Kidney (tissue), 22 donors: Measurements from ENCODE around the gene CTTNBP2. TPM values are rescaled to one million over a fixed set of nuclear protein-coding genes. Genes with fewer than 3 reads are reported as not detected.
A peak's percentile ranks its signal among the peaks of the same experiment; 100 is the strongest.

ENCODE experiments used
- DNase-seq, 5 donors: peaks; one replicate each; pipeline ENCODE4 v3.0.0-alpha.2; 2013 to 2020
- FAIRE-seq: peaks from 2 replicates; lab custom pipeline; 2012; peaks lifted over from hg19 to GRCh38; lab: Jason Lieb, UNC
- H3K27ac ChIP-seq, 2 donors: one replicate each; pipeline ENCODE4 v1.7.0; 2013; ENCODE audit warnings: low read depth in 2 of 2, low read length in 2 of 2, inconsistent platforms in 1 of 2
- H3K27me3 ChIP-seq: one replicate; pipeline ENCODE4 v1.7.1; 2013; ENCODE audit warnings: low read length, inconsistent platforms; ENCODE audit not compliant: control insufficient read depth, insufficient read depth
- H3K36me3 ChIP-seq, 3 donors: one replicate each; pipeline versions ENCODE4 v1.7.0 to v1.7.1; 2013; ENCODE audit warnings: low read length in 3 of 3, control low read depth in 1 of 3, inconsistent platforms in 1 of 3; ENCODE audit not compliant: insufficient read depth in 3 of 3, control insufficient read depth in 2 of 3
- H3K4me1 ChIP-seq, 3 donors: one replicate each; pipeline versions ENCODE4 v1.7.0 to v1.7.1; 2013; ENCODE audit warnings: low read length in 3 of 3, inconsistent platforms in 1 of 3, low read depth in 1 of 3; ENCODE audit not compliant: control insufficient read depth in 2 of 3, insufficient read depth in 2 of 3
- H3K4me3 ChIP-seq, 3 donors: one replicate each; pipeline versions ENCODE4 v1.7.0 to v1.8.1; 2013; ENCODE audit warnings: low read length in 3 of 3, control low read depth in 1 of 3, inconsistent platforms in 1 of 3
- H3K9ac ChIP-seq, 3 donors: one replicate each; pipeline versions ENCODE4 v1.7.0 to v1.7.1; 2013; ENCODE audit warnings: low read length in 3 of 3, control low read depth in 1 of 3, inconsistent platforms in 1 of 3
- H3K9me3 ChIP-seq, 3 donors: one replicate each; pipeline versions ENCODE4 v1.7.0 to v1.7.1; 2013; ENCODE audit warnings: low read length in 3 of 3, control low read depth in 1 of 3, inconsistent platforms in 1 of 3; ENCODE audit not compliant: control insufficient read depth in 2 of 3, insufficient read depth in 1 of 3
- CTCF ChIP-seq: IDR thresholded peaks from 3 replicates; pipeline ENCODE4 v1.5.1; 2012; ENCODE audit warnings: mild to moderate bottlenecking, moderate library complexity, borderline replicate concordance; ENCODE audit not compliant: insufficient read depth; ENCODE audit errors: extremely low read depth
- intact Hi-C: fragments of 100-400 bp; cut with DNase I; formaldehyde crosslinking; loops from one replicate; pipeline ENCODE4 v1.11.1; 2022
- long read RNA-seq, 10 donors: library from polyadenylated mRNA in 1 of 10; unstranded in 1 of 10; transcript quantifications; one replicate each; pipeline ENCODE4 v2.0.0 and lab custom pipeline, GENCODE V29; 2021 to 2026
- polyA plus RNA-seq: library from polyadenylated mRNA; stranded (reverse); fragments of 350-450 nt; fragmentation: Illumina TruSeq; extraction: RNeasy Lipid Tissue Mini Kit (QIAGEN cat#74804); gene quantifications from one replicate; pipeline ENCODE4 v1.2.3, GENCODE V29; 2014; ENCODE audit warnings: low read depth, low replicate concordance; ENCODE audit not compliant: insufficient read depth
- total RNA-seq: library from RNA; stranded (reverse); fragmentation: NEBNext Ultra II Directional; extraction: Animal tissue kit (Norgen Biotek cat#: 25700); gene quantifications from one replicate; pipeline ENCODE4 v1.2.1, GENCODE V29; 2021
- donor health status: control.
- donor health status: control.
- donor health status: control.
- donor health status: control.
- donor health status: control.
- donor health status: DM: yes; HTN: yes; CAD: no.
- donor health status: Normal renal cell carcinoma (clear cell type).

The CTTNBP2 gene, protein sequence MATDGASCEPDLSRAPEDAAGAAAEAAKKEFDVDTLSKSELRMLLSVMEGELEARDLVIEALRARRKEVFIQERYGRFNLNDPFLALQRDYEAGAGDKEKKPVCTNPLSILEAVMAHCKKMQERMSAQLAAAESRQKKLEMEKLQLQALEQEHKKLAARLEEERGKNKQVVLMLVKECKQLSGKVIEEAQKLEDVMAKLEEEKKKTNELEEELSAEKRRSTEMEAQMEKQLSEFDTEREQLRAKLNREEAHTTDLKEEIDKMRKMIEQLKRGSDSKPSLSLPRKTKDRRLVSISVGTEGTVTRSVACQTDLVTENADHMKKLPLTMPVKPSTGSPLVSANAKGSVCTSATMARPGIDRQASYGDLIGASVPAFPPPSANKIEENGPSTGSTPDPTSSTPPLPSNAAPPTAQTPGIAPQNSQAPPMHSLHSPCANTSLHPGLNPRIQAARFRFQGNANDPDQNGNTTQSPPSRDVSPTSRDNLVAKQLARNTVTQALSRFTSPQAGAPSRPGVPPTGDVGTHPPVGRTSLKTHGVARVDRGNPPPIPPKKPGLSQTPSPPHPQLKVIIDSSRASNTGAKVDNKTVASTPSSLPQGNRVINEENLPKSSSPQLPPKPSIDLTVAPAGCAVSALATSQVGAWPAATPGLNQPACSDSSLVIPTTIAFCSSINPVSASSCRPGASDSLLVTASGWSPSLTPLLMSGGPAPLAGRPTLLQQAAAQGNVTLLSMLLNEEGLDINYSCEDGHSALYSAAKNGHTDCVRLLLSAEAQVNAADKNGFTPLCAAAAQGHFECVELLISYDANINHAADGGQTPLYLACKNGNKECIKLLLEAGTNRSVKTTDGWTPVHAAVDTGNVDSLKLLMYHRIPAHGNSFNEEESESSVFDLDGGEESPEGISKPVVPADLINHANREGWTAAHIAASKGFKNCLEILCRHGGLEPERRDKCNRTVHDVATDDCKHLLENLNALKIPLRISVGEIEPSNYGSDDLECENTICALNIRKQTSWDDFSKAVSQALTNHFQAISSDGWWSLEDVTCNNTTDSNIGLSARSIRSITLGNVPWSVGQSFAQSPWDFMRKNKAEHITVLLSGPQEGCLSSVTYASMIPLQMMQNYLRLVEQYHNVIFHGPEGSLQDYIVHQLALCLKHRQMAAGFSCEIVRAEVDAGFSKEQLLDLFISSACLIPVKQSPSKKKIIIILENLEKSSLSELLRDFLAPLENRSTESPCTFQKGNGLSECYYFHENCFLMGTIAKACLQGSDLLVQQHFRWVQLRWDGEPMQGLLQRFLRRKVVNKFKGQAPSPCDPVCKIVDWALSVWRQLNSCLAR (N-terminal part only)
- total RNA-seq (41.1 TPM), polyA plus RNA-seq (3.8 TPM)
- long read RNA-seq, donor 1, full-length matches to known transcripts = 1 of 1 reads
- long read RNA-seq, donor 1, partial matches to known transcripts = 0 of 1 reads
- long read RNA-seq, donor 1, other reads (novel, unspliced or antisense) = 0 of 1 reads
- long read RNA-seq, donor 2, full-length matches to known transcripts = 2 of 2 reads
- long read RNA-seq, donor 2, partial matches to known transcripts = 0 of 2 reads
- long read RNA-seq, donor 2, other reads (novel, unspliced or antisense) = 0 of 2 reads
- long read RNA-seq, donor 3, full-length matches to known transcripts = 2 of 2 reads
- long read RNA-seq, donor 3, partial matches to known transcripts = 0 of 2 reads
- long read RNA-seq, donor 3, other reads (novel, unspliced or antisense) = 0 of 2 reads
- long read RNA-seq, donor 4, partial matches to known transcripts = 0 of 1 reads
- long read RNA-seq, donor 4, other reads (novel, unspliced or antisense) = 0 of 1 reads
- long read RNA-seq, donor 5 = 0 reads
- long read RNA-seq, donor 6, full-length matches to known transcripts = 1 of 1 reads
- long read RNA-seq, donor 6, partial matches to known transcripts = 0 of 1 reads
- long read RNA-seq, donor 6, other reads (novel, unspliced or antisense) = 0 of 1 reads
- long read RNA-seq, donor 7, partial matches to known transcripts = 8 of 12 reads
- long read RNA-seq, donor 7, other reads (novel, unspliced or antisense) = 3 of 12 reads
- long read RNA-seq, donor 8, partial matches to known transcripts = 6 of 6 reads
- long read RNA-seq, donor 8, other reads (novel, unspliced or antisense) = 0 of 6 reads
- long read RNA-seq, donor 9 = 0 reads
- long read RNA-seq, donor 10, full-length matches to known transcripts = 2 of 18 reads
- long read RNA-seq, donor 10, partial matches to known transcripts = 16 of 18 reads
- long read RNA-seq, donor 10, other reads (novel, unspliced or antisense) = 0 of 18 reads

DNA sequence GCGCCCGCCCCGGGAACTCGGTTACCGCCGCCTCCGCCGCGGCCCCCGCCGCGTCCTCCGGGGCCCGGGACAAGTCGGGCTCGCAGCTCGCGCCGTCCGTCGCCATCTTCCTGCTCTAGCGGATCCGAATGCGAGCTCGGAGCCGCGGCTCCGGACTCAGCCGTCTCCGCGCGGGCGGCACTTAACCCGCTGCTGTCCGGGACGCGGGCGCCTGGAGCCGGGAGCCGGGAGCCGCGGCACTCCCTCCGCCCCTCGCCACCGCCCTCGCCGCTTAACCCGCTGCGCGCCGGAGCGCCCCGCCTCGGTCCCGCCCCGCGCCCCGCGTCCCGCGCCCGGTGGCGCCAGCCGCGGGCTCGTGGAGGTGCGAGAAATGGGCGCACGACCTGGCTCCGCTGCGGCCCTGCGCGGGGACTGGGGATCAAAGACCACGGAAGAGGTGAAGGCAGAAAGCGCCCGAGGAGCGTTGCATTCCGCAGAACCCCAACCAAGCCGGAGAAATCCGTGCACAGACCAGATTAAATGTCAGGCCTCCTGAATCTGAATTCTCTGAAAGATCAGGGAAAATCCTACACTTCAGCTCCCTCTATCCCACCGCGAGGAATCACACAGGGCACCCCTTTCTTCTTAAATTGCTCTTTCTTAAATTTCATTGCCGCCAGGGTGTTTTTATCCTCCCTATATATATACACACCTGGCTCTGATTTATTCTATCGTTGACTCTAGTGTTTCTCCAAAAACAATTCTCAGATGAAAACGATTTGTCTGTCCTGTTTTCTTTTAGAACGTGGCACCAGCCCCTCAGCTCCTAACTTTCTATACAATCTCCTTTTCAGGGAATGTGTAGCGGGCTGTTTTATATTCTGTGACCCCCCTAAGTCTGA is at the start of gene CTTNBP2:
Gene CTTNBP2, minus strand, starts transcription at position 132 of the 881 bp plus-strand sequence. Its CDS starts 26 bp downstream, at position 106.
- Histone ChIP-seq H3K9me3 (no peaks in the 10 kb centered on the region), H3K4me1 (peaks cover 0 to 6% (median 0%) of the 10 kb centered on the region in 3 donors), H3K9ac (peak within 1 kb of the TSS; percentile 46 to 72 (median 70)), H3K4me3 (peak within 1 kb of the TSS; percentile 62 to 80 (median 77)), H3K36me3 (no peaks in the 10 kb centered on the region), H3K27me3 (no peaks in the 10 kb centered on the region), H3K27ac (peak within 1 kb of the TSS in 1 of 2 donors; percentile 9)
- intact Hi-C loops = no loop called here
- no peak for FAIRE-seq
- DNase-seq = peak in 3 of 5 donors; percentile 73 to 81 (median 73)
- TF ChIP-seq CTCF = no peak

DNA sequence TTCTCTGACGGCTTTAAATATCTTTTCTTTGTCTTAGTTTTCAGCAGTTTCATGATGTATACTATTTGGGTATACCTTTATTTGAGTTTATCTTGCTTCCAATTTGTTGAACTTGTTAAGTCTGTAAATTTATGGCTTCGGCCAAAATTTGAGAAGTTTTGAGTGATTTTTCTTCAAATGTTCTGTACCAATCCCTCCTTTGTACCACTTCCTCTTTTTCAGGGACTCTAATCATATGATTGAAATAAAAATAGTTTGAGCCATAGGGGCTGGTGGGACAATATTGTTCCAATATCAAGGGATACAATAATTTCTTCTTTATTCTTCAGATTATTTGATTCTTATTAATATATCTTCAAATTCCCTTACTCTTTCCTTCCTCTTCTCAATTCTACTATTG is 43.1 kb upstream of the CTTNBP2 start:
- Histone ChIP-seq H3K9me3 (peaks cover 0 to 4% (median 0%) of the 10 kb centered on the region in 3 donors), H3K4me3 (no peak overlapping the region), H3K9ac (no peak overlapping the region), H3K27ac (no peak overlapping the region), H3K36me3 (no peaks in the 10 kb centered on the region), H3K4me1 (no peaks in the 10 kb centered on the region), H3K27me3 (no peaks in the 10 kb centered on the region)
- FAIRE-seq (no peak), DNase-seq (no peak)
- intact Hi-C loops = no loop called here
- TF ChIP-seq CTCF = no peak
